ENCODE results near the gene OAS2. TPM values are rescaled to one million over a fixed set of nuclear protein-coding genes. Genes with fewer than 3 reads are reported as not detected.

OAS2 gene
- total and polyA plus RNA-seq, 2 of the 8 experiments (the other 6 are each of a cell fraction or from before 2014, with no cell fraction given): 0.06 TPM; not detected in 1

DNA sequence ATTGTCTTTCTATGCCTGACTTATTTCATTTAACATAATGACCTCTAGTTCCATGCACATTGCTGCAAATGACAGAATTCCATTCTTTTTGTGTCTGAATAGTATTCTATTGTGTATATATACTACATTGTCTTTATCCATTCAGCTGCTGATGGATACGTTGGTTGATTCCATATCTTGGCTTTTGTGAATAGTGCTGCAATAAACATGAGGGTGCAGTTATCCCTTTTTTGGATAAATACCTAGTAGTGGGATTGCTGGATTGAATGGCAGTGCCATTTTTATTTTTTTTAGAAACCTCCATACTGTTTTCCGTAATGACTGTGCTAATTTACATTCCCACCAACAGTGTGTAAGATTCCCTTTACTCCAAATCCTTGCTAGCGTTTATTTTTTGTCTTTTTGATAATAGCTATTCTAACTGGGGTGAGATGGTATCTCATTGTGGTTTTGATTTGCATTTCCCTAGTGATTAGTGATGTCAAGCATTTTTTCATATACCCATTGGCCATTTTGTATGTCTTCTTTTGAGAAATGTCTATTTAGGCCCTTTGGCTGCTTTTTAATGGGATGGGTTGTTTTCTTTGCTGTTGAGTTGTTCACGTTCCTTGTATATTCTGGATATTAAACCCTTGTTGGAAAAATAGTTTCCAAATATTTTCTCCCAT lies 2.3 kb downstream of the OAS2 start (continued):
- TF ChIP-seq RFX5 (IDR thresholded peaks at IDR 0.05; ENCODE audit: borderline replicate concordance, low read depth, low read length) (no peak), POLR2AphosphoS5 (IDR thresholded peaks at IDR 0.05; ENCODE audit: low read depth, low read length) (no peak)
